ENCODE measurements around the gene GKAP1.
"Not testable (repeated sequence)": the region's sequence is repeated elsewhere in the genome, so short reads cannot be mapped to it uniquely, and the experiment has no call there.

The GKAP1 gene

DNA sequence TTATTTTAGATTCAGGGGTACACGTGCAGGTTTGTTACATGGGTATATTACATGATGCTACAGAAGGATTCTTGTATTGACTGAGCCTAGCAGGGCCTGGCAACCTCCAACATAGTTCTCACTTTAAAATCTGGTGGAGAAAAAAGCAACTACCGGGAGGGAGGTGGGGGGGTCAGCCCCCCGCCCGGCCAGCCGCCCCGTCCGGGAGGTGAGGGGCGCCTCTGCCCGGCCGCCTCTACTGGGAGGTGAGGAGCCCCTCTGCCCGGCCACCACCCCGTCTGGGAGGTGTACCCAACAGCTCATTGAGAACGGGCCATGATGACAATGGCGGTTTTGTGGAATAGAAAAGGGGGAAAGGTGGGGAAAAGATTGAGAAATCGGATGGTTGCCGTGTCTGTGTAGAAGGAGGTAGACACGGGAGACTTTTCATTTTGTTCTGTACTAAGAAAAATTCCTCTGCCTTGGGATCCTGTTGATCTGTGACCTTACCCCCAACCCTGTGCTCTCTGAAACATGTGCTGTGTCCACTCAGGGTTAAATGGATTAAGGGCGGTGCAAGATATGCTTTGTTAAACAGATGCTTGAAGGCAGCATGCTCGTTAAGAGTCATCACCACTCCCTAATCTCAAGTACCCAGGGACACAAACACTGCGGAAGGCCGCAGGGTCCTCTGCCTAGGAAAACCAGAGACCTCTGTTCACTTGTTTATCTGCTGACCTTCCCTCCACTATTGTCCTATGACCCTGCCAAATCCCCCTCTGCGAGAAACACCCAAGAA, 88.8 kb downstream of the GKAP1 start:
- H3K36me3 ChIP-seq (ENCODE audit: control insufficient read depth, insufficient read depth, low read length); H3K4me3 ChIP-seq (ENCODE audit: low read length); DNase-seq (ENCODE audit: low read depth, low spot score); H3K27me3 ChIP-seq (ENCODE audit: control insufficient read depth, insufficient read depth, low read length); H3K4me1 ChIP-seq (ENCODE audit: control insufficient read depth, insufficient read depth, low read length); H3K27ac ChIP-seq (ENCODE audit: low read length); H3K9me3 ChIP-seq (ENCODE audit: control insufficient read depth, insufficient read depth, low read length): not testable (repeated sequence)
- WGBS (ENCODE audit: insufficient coverage, insufficient read length) = no CpG with 5 or more reads among the region's 22 CpGs

DNA sequence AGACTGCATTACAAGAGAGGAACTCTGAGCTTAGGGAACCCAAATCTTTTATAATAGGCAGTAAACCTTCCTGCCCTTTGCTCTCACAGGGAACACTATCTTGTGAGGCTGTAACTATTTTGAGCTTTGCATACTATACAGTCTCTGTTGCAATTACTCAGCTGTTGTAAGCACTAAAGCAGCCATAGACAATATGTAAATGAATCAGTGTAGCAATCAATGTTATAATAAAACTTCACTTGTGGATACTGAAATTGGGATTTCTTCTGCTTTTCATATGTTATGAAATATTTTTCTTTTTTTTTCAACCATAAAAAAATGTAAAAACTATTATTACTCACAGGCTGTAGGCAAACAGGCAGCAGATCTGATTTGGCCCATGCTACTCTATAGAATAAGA, 93.1 kb downstream of the GKAP1 start:
- Histone ChIP-seq H3K27me3 (ENCODE audit: control insufficient read depth, insufficient read depth, low read length) (no peaks in the 10 kb centered on the region), H3K27ac (ENCODE audit: low read length) (no peak overlapping the region), H3K4me3 (ENCODE audit: low read length) (no peak overlapping the region), H3K9me3 (ENCODE audit: control insufficient read depth, insufficient read depth, low read length) (no peaks in the 10 kb centered on the region), H3K36me3 (ENCODE audit: control insufficient read depth, insufficient read depth, low read length) (no peaks in the 10 kb centered on the region), H3K4me1 (ENCODE audit: control insufficient read depth, insufficient read depth, low read length) (no peaks in the 10 kb centered on the region)
- no peak for DNase-seq (ENCODE audit: low read depth, low spot score)

DNA sequence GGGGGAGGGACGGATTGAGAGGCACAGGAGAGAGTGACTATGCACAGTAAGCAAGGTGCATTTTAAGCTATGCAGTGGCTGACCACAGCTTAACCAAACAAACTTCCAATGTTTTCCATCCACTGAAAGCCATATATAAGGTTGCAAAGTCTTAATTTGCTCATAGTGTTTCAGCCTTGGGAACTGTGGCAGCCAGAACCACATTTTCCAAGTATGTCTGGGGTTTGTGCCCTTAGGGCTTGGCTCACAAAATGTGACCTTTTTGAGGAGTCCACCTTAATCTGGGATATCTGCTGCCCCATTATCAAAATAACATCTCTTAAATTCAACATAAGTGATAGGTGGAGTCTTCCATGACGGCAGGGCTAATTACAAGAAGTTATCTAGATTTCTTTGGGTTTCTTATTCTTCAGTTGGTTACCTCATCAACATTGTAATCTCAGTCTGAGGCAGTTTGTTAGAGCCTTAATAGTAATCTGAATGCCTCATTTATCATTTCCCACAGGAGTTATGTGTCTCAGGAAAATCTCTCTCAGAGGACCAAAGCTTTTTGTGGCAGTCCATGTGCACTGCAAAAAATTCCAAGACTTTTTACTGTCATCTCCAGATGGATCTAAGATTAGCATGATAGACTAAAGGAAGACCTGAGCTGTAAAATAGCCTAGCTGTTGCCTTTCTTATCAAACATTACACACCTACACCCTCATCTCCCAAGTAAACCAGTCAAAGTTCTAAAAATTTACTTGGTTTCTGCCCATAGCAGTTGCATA, 94.7 kb downstream of the GKAP1 start:
- Histone ChIP-seq H3K36me3 (ENCODE audit: control insufficient read depth, insufficient read depth, low read length) (no peaks in the 10 kb centered on the region), H3K4me3 (ENCODE audit: low read length) (no peak overlapping the region), H3K9me3 (ENCODE audit: control insufficient read depth, insufficient read depth, low read length) (no peaks in the 10 kb centered on the region), H3K27ac (ENCODE audit: low read length) (no peak overlapping the region), H3K27me3 (ENCODE audit: control insufficient read depth, insufficient read depth, low read length) (no peaks in the 10 kb centered on the region), H3K4me1 (ENCODE audit: control insufficient read depth, insufficient read depth, low read length) (no peaks in the 10 kb centered on the region)
- no CpG with 5 or more reads among the region's 2 CpGs for WGBS (ENCODE audit: insufficient coverage, insufficient read length)
- DNase-seq (ENCODE audit: low read depth, low spot score) = no peak

DNA sequence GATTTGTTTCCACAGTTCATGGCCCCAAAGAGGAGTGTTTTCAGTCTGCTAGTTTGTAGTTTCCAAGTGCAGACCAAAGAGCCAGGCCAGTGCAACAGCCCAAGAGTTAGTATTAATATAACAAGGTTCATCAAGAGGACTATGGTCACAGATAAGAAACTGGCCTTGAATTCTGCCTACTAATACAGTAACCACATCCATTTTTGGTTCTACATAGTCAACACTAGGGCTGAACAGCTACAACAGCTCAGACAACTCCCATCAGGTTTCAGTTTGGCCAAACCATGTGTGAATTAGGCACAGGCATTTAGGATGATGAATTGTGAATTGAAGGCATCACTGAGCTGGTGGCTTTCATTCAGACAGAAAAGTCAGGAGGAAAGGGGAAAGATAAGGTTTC, 96.1 kb downstream of the GKAP1 start:
- Histone ChIP-seq H3K4me1 (ENCODE audit: control insufficient read depth, insufficient read depth, low read length) (no peaks in the 10 kb centered on the region), H3K27me3 (ENCODE audit: control insufficient read depth, insufficient read depth, low read length) (no peaks in the 10 kb centered on the region), H3K4me3 (ENCODE audit: low read length) (no peak overlapping the region), H3K36me3 (ENCODE audit: control insufficient read depth, insufficient read depth, low read length) (no peaks in the 10 kb centered on the region), H3K27ac (ENCODE audit: low read length) (no peak overlapping the region), H3K9me3 (ENCODE audit: control insufficient read depth, insufficient read depth, low read length) (no peaks in the 10 kb centered on the region)
- no peak for DNase-seq (ENCODE audit: low read depth, low spot score)

DNA sequence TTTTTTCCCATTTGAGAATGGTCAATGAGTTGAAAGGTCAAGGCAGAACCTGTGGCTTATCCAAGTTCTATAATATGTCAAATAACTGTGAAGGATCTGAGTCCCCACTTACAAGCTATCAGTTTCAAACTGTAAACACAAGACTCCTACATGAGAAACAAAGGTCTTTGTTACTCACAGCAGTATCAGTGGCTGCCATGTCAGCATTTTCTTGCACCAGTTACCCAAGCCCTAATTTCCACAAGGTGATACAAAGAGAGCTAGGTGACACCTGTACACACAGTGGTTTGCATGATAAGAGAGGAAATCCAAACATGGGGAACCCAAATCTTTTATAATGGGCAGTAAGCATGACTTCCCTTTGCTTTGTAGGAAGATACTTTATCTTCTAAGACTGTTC, 101.8 kb downstream of the GKAP1 start:
- no peak for DNase-seq (ENCODE audit: low read depth, low spot score)
- H3K4me1 ChIP-seq (ENCODE audit: control insufficient read depth, insufficient read depth, low read length) = no peaks in the 10 kb centered on the region
- no peaks in the 10 kb centered on the region for H3K36me3 ChIP-seq (ENCODE audit: control insufficient read depth, insufficient read depth, low read length)
- H3K9me3 ChIP-seq (ENCODE audit: control insufficient read depth, insufficient read depth, low read length) = no peaks in the 10 kb centered on the region
- no peak overlapping the region for H3K27ac ChIP-seq (ENCODE audit: low read length)
- H3K27me3 ChIP-seq (ENCODE audit: control insufficient read depth, insufficient read depth, low read length) = no peaks in the 10 kb centered on the region
- H3K4me3 ChIP-seq (ENCODE audit: low read length) = no peak overlapping the region

DNA sequence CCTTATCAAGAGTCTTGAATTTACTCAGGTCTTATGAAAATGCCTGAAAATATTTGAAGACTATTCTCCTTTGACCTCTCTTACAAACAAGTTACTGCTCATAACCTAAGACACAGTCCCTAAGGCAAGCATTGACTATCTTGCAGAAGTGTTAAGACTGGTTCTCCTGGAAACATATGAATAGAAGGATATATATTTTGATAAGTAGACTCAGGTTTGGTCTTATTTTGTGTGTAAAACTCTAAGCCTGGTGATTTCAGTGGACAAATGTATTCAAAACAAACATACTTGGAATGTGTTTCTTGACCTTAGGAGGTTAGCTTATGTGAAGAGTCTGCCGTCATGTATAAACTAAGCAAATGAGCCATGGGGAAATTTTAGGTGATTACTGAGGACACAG, 102.3 kb downstream of the GKAP1 start:
- no peak overlapping the region for H3K4me3 ChIP-seq (ENCODE audit: low read length)
- no peaks in the 10 kb centered on the region for H3K36me3 ChIP-seq (ENCODE audit: control insufficient read depth, insufficient read depth, low read length)
- no peaks in the 10 kb centered on the region for H3K27me3 ChIP-seq (ENCODE audit: control insufficient read depth, insufficient read depth, low read length)
- no peak for DNase-seq (ENCODE audit: low read depth, low spot score)
- no peaks in the 10 kb centered on the region for H3K9me3 ChIP-seq (ENCODE audit: control insufficient read depth, insufficient read depth, low read length)
- H3K4me1 ChIP-seq (ENCODE audit: control insufficient read depth, insufficient read depth, low read length) = no peaks in the 10 kb centered on the region
- H3K27ac ChIP-seq (ENCODE audit: low read length) = no peak overlapping the region
- no CpG with 5 or more reads among the region's 1 CpG for WGBS (ENCODE audit: insufficient coverage, insufficient read length)

DNA sequence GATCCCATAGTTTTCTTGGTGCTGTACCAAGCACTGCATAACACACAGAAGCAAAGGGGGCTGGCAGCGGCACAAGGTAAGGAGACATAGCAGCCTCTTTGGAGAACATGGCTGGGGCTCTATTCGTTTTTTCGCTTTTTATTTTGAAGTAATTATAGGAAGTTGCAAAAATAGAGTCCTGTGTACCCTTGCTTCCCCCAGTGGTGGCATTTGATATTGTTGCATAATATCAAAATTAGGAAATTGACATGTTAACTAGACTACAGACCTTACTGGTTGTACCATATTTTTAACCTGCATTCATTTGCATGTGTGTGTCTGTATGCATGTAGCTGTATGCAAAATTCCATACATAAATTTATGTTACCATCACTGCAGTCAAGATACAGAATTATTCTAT, 103.2 kb downstream of the GKAP1 start:
- no peak overlapping the region for H3K27ac ChIP-seq (ENCODE audit: low read length)
- H3K27me3 ChIP-seq (ENCODE audit: control insufficient read depth, insufficient read depth, low read length) = no peaks in the 10 kb centered on the region
- H3K4me3 ChIP-seq (ENCODE audit: low read length) = no peak overlapping the region
- no peak for DNase-seq (ENCODE audit: low read depth, low spot score)
- WGBS (ENCODE audit: insufficient coverage, insufficient read length) = no CpG with 5 or more reads among the region's 3 CpGs
- H3K9me3 ChIP-seq (ENCODE audit: control insufficient read depth, insufficient read depth, low read length) = no peaks in the 10 kb centered on the region
- H3K4me1 ChIP-seq (ENCODE audit: control insufficient read depth, insufficient read depth, low read length) = no peaks in the 10 kb centered on the region
- no peaks in the 10 kb centered on the region for H3K36me3 ChIP-seq (ENCODE audit: control insufficient read depth, insufficient read depth, low read length)

DNA sequence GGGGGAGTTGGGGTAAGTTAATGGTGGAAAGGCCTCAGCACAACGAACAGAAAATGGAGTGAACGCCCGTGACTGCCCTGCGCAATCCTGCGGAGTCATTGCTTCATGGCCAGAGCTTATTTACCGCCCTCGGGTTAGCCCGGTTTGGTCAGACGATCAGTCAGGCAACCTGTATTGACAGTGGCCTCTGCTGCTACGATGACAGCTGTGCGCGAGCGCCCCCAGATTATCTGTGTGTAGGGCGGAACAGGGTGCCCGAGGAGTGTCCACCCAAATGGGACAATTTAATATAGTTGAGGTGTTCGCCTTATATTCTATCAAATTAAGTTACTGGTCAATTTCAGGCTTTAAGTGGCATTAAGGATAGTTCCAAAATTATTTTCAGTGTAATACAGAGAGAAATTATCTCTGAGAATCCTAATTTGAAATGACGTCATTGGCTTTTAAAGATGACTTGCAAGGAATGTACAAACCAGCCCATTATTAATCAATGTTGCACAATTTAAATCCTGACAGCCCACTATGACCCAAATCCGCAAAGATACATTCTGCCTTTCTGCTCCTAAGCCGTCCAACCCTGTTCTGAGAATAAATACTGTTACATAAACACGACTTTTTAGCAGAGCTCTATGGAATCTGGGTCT, 108.9 kb downstream of the GKAP1 start:
- H3K27ac ChIP-seq (ENCODE audit: low read length) = no peak overlapping the region
- no CpG with 5 or more reads among the region's 20 CpGs for WGBS (ENCODE audit: insufficient coverage, insufficient read length)
- peak overlapping the region; percentile 69; the same call in 1 of the 2 replicates for H3K4me3 ChIP-seq (ENCODE audit: low read length)
- no peaks in the 10 kb centered on the region for H3K36me3 ChIP-seq (ENCODE audit: control insufficient read depth, insufficient read depth, low read length)
- no peaks in the 10 kb centered on the region for H3K9me3 ChIP-seq (ENCODE audit: control insufficient read depth, insufficient read depth, low read length)
- H3K4me1 ChIP-seq (ENCODE audit: control insufficient read depth, insufficient read depth, low read length) = no peaks in the 10 kb centered on the region
- DNase-seq (ENCODE audit: low read depth, low spot score) = no peak
- no peaks in the 10 kb centered on the region for H3K27me3 ChIP-seq (ENCODE audit: control insufficient read depth, insufficient read depth, low read length)

DNA sequence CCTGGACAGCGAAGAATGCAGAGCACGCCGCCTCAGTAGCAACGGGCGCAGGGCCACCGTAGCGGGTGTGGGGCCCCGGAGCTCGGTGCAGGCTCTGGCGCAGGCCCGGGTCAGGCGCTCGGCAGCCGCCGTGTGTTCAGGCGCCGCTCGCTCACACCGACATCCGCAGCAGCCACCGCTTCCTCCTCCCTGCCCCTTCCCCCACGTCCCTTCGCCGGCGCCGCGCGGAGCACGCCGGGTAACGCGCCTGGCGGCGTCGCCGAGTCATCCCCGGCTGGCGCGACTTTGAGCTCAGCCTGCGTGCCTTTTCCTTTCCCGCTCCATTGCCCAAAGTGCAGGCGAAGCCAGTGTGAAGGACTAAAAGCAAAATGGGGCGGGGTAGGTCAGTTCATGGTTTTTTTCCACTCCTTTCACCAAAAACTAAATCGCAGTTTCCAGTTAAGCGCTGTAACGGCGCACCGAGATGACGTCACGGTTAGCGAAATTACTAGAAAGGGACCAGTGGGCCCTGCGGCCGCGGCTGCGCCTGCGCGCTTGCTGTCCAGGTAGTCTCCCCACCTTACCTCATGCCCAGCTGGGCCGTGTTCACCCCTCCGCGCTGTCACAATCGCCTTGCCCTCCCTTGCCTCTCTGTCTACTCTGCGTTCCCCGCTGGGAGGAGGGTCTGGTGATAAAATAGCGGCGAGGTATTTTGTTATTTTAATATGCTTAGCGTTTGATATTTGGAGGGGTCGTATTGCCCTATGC, 109.6 kb downstream of the GKAP1 start, which contains the start of gene UBQLN1:
UBQLN1 (minus strand) TSS at position 191 of the 747 bp plus-strand sequence. CDS start 279 bp downstream, outside the sequence.
- WGBS (ENCODE audit: insufficient coverage, insufficient read length) = no CpG with 5 or more reads among the region's 67 CpGs
- peak; percentile 79 for DNase-seq (ENCODE audit: low read depth, low spot score)
- no peaks in the 10 kb centered on the region for H3K4me1 ChIP-seq (ENCODE audit: control insufficient read depth, insufficient read depth, low read length)
- no peaks in the 10 kb centered on the region for H3K9me3 ChIP-seq (ENCODE audit: control insufficient read depth, insufficient read depth, low read length)
- no peaks in the 10 kb centered on the region for H3K27me3 ChIP-seq (ENCODE audit: control insufficient read depth, insufficient read depth, low read length)
- H3K4me3 ChIP-seq (ENCODE audit: low read length) = peak within 1 kb of the TSS; percentile 69
- H3K36me3 ChIP-seq (ENCODE audit: control insufficient read depth, insufficient read depth, low read length) = no peaks in the 10 kb centered on the region
- H3K27ac ChIP-seq (ENCODE audit: low read length) = no peak within 1 kb of the TSS

DNA sequence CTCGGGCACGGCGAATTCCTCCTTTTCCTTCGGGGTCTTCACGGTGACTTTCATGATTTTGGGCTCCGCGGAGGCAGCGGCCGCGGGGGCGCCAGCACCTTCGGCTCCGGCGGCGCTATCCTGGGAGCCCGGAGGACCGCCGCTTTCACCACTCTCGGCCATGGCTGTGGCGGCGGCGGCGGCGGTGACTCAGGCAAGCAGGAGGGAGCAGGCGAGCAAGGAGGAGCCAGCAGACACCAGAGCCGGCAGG, 110.1 kb downstream of the GKAP1 start:
- H3K9me3 ChIP-seq (ENCODE audit: control insufficient read depth, insufficient read depth, low read length) = no peaks in the 10 kb centered on the region
- no CpG with 5 or more reads among the region's 26 CpGs for WGBS (ENCODE audit: insufficient coverage, insufficient read length)
- peak overlapping the region; percentile 69 for H3K4me3 ChIP-seq (ENCODE audit: low read length)
- H3K4me1 ChIP-seq (ENCODE audit: control insufficient read depth, insufficient read depth, low read length) = no peaks in the 10 kb centered on the region
- no peak for DNase-seq (ENCODE audit: low read depth, low spot score)
- no peaks in the 10 kb centered on the region for H3K27me3 ChIP-seq (ENCODE audit: control insufficient read depth, insufficient read depth, low read length)
- no peak overlapping the region for H3K27ac ChIP-seq (ENCODE audit: low read length)
- H3K36me3 ChIP-seq (ENCODE audit: control insufficient read depth, insufficient read depth, low read length) = no peaks in the 10 kb centered on the region
